Measurements from ENCODE around the gene DRAM2.
"Not testable (repeated sequence)": the region's sequence is repeated elsewhere in the genome, so short reads cannot be mapped to it uniquely, and the experiment has no call there.

The DRAM2 gene

DNA sequence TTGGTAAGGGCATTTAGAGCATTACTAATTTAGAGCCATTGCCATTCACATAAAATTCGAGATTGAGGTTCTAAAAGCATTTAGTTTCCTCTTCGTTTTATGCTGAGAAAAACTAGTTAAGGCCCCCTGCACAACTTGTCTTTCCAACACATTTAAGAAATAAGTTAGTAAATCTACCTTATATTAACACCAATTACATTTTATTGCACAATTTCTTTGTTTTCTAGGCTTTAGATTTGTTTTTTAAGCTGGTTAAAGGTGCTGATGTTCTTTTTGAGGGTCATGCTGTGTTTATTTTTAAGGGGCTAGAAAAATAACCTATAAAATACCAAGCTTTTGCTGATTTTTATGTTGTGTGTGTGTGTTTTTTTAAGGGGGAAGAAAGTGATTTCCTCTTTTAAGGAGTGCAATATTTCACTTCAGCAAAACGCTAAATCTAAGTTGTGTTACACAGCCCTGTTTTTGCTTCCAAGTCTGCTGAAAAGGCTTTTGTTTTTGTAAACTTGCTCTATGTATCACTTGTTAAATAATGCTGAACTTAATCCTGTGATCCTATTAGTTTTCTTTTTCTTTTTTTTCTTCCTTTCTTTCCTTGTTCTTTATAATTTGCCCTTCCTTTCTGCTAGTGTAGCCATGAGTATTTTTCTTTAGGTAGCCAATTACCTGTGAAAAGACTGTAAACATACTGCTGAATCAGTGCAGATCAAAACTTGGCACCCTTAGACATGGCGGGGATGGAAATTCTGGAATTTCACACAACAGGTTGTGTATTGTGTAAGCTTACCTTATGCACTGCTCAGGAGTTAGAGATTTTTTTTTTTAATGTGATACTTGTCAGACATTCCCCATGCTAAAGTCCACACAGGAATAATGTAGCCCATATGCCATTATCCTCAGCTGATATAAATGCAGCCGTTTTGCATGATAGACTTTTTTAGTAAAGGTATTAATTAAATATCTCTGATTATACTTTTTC lies 1.6 kb upstream of the DRAM2 start:
- no peak for DNase-seq

DNA sequence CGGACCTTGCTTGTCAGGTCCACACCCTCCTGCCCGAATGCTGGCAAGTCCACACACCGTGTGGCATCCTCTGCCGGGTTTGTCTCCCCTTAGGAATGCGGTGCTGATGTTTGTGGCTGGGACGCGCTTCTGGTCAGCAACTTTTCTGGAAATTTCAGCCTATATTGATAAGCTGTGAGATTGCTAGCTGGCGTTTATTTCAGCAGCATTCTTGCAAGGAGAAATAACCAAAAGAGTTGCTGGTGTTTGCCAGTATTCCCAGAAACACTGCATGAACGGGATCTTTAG lies 731 bp upstream of the DRAM2 start:
- no peak for DNase-seq

- DNase-seq: no peak
Measured at GRCh38 chr1:111139324-111139955, 453 bp downstream of the DRAM2 start.

GRCh38 chr1:111133866-111134265 lies 6.0 kb downstream of the DRAM2 start:
- DNase-seq: no peak

DNA sequence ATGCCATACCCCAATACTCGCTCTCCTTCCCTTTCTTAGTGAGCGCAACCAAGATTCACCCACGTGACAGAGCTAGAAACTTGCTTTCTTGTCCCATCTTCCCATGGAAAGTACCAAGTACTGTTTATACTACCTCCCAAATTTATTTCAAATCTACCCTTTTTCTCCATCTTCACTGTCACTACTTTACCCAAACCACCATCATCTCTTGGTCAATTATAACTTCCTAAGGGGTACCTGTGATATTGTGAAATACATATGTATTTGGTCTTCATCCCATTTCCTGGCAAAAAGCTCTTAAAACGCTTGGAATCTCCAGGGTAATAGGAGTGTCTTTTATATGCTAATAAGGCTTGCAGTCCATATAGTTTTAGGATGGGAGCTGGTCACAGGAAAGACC lies 8.2 kb downstream of the DRAM2 start:
- no peak for DNase-seq

DNA sequence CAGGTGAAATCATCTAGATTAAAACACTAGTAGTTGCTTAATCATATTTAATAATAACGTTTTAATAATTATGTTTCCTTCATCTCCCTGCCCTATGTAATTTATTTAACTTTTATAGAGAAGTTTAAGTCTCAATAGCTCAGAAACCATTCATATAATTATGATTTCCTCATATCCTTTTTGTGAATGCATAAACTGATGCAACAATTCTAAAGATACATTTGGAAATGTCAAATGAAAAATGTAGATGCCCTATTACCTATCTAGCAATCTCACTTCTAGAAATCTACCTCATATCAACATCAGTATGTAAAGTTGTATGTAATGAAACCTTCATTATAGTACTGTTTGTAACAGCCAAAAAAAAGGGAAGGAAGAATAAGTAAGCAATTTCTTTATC lies 10.5 kb downstream of the DRAM2 start:
- DNase-seq: no peak

DNA sequence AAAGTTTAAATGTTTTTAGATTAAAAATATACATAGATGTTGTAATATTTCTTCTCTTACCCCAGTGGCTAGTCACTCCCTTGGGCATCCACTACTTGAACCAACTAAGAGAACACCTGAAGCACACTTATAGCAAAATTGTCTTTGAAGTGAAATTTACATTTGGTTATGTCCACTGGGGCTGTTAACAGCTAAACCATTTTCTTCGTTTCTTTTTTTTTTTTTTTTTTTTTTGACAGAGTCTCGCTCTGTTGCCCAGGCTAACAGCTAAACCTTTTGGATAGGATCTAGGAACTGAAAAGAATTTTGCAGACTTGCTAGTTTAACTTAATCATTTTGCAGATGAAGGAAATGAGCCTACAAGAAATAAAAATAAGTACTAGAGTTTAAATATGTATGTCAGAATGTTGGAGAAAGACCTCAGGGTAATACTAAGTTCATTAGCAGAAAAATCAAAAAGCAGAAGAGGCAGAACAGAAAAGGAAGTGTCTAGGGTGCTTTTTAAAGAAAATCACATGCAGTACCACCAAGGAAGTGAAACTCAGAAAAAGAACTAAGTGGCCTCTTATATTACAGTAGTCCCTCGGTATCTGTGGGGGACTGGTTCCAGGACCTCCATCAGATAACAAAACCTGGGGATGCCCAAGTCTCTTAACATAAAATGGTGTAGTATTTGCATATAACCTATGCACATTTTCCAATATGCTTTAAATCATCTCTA lies 11.8 kb downstream of the DRAM2 start:
- no peak for DNase-seq

GRCh38 chr1:111126354-111126753 lies 13.5 kb downstream of the DRAM2 start:
- no peak for DNase-seq

- no peak for DNase-seq
Measured at GRCh38 chr1:111116496-111116895, 23.4 kb downstream of the DRAM2 start.

DNA sequence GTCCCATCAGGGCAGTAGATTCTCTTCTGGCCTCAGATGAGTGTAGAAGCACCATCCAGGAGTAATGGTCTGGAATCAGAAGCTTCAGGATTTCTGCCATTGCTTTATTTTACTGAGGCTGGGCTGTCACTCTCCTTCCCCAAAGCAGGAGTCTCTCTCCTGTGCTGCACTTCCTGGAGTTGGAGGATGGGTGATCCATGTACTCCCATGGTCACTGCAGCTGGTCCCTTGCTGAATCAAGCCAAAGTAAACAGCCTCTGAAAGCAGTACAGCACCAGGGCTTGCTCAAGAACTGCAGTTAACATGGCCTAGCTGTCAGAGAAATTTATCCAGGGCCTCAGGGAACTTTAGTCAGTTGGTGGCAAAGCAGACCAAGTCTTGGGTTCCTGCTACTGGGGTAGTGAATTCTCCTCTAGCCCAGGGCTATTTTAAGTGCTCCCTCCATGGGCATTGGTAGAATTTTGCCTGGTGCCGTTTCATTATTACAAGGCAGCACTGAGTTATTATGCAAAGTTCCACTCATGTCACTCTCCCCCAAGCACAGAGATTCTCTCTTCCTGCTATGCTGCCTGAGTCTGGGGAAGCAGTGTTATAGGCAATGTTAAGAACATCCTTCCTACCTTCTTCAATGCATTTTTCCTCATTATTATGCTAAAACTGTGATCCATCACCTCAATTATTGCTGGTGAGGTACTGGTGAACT lies 29.5 kb downstream of the DRAM2 start:
- DNase-seq: no peak

DNA sequence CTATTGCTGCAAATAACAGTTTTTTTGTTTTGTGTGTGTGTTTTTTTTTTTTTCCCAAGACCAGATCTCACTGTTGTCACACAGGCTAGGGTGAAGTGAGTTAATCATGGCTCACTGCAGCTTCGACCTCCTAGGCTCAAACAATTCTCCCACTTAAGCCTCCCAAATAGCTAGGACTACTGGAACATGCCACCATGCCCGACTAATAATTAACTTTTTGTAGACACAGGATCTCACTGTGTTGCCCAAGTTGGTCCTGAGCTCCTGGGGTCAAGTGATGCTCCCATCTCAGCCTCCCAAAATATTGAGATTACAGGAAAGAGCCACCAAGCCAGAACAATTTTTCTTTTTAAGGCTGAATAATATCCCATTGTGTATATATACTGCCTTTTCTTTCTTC lies 34.9 kb downstream of the DRAM2 start:
- DNase-seq: no peak

- no peak for DNase-seq
Measured at GRCh38 chr1:111101854-111102642, 37.8 kb downstream of the DRAM2 start.

- DNase-seq: no peak
Measured at GRCh38 chr1:111099289-111099688, 40.6 kb downstream of the DRAM2 start.

GRCh38 chr1:111097356-111098099 lies 42.4 kb downstream of the DRAM2 start:
- no peak for DNase-seq

GRCh38 chr1:111095421-111095820 lies 44.5 kb downstream of the DRAM2 start:
- DNase-seq: not testable (repeated sequence)

- no peak for DNase-seq
Measured at GRCh38 chr1:111089638-111090037, 50.3 kb downstream of the DRAM2 start.

GRCh38 chr1:111085676-111086075 lies 54.2 kb downstream of the DRAM2 start:
- DNase-seq: no peak

- no peak for DNase-seq
Measured at GRCh38 chr1:111084999-111085398, 54.9 kb downstream of the DRAM2 start.

DNA sequence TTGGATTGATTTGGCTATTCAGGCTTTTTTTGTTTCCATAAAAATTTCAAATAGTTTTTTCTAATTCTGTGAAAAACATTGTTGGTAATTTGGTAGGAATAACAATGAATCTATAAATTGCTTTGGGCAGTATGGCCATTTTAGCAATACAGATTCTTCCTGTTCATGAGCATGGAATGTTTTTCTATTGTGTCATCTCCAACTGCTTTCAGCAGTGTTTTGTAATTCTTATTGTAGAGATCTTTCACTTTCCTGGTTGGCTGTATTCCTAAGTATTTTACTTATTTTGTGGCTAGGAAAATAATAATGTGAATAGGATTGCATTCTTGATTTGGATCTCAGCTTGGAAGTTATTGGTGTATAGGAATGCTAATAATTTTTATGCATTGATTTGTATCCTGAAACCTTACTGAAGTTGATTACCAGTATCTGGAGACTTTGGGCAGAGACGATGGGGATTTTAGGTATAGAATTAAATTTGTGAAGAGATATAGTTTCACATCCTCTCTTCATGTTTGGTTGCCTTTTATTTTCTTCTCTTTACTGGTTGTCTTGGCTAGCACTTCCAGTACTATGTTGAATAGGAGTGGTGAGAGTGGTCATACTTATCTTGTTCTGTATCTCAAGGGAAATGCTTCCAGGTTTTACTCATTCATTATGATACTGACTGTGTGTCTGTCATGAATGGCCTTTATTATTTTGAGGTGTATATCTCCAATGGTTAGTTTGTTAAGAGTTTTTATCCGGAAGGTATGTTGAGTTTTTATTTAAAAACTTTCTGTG lies 57.3 kb downstream of the DRAM2 start:
- DNase-seq: no peak

GRCh38 chr1:111079329-111079728 lies 60.6 kb downstream of the DRAM2 start:
- not testable (repeated sequence) for DNase-seq

DNA sequence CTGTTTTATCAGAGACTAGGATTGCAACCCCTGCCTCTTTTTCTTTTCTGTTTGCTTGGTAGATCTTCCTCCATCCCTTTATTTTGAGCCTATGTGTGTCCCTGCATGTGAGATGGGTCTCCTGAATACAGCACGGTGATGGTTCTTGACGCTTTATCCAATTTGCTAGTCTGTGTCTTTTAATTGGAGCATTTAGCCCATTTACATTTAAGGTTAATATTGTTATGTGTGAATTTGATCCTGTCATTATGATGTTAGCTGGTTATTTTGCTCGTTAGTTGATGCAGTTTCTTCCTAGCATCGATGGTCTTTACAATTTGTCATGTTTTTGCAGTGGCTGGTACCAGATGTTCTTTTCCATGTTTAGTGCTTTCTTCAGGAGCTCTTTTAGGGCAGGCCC lies 62.6 kb downstream of the DRAM2 start:
- not testable (repeated sequence) for DNase-seq

All from activated CD8-positive, alpha-beta memory T cell treated with anti-CD3 and anti-CD28 coated beads for 24 hours (primary cell).